ENCODE results near the gene FAM219A. TPM values are rescaled to one million over a fixed set of nuclear protein-coding genes. Genes with fewer than 3 reads are reported as not detected.

FAM219A gene
- total and polyA plus RNA-seq, 2 donors (not counting 1 experiment from before 2014, with no cell fraction given) = 5.3 to 7.3 TPM

DNA sequence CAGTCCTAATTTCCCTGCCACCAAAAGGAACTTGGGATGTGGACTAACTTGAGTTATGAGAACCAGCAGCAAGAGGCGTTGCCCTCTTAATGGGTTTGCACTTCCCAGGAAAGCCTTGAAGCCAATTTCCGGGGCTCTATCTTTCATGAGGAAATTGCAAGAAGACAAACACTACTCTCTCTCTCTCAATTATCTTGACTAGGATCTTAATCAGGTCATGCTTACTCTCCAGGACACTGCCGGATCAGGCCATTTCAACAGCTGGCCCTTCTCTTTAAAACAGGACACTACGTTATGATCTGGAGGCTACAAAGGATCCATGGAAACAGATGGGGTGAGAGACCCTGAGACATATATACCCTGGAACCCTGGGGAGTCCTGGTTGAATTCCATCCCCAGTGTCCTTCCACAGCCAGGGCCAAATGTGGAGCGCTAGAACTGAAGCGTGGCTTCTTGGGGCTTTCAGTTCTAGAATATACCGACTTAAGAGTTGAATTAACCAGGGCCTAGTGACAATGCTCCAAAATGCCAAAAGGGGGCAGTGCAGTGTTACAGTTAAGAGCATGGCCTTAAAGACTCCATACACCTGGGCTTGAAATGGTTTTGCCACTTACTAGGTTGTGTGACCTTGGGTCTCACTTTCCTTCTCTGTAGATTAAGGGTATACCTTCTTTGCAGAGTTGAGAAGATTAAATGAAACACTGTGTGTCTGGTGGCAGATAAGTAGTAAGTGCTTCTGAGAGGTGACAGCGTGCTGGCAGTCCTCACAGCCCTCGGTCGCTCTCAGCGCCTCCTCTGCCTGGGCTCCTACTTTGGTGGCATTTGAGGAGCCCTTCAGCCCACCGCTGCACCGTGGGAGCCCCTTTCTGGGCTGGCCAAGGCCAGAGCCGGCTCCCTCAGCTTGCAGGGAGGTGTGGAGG, 21.1 kb downstream of the FAM219A start:
- peak; percentile 65 to 86 for DNase-seq (ENCODE audit: low read depth in 2 of 2)
- Histone ChIP-seq H3K9ac (ENCODE audit: insufficient read depth, low read length) (no peak overlapping the region), H3K4me2 (ENCODE audit: extremely low read depth, insufficient read depth, low read length) (no peak overlapping the region), H3K4me3 (replicated peaks in 1 of 4; ENCODE audit: control extremely low read depth in 1 of 4, insufficient read depth in 1 of 4, low read depth in 3 of 4, low read length in 4 of 4) (no peak overlapping the region), H3K27ac (ENCODE audit: insufficient read depth, low read length) (no peak overlapping the region), H3K4me1 (ENCODE audit: control insufficient read depth, extremely low read depth, insufficient read depth, low read length) (no peaks in the 10 kb centered on the region), H3K27me3 (ENCODE audit: control insufficient read depth, insufficient read depth, low read length) (no peaks in the 10 kb centered on the region), H3K79me2 (ENCODE audit: control insufficient read depth, insufficient read depth, low read length) (no peaks in the 10 kb centered on the region), H2AFZ (ENCODE audit: low read length) (no peak overlapping the region), H4K20me1 (ENCODE audit: control insufficient read depth, extremely low read depth, insufficient read depth, low read length) (peaks cover 6% of the 10 kb centered on the region), H3K36me3 (ENCODE audit: control insufficient read depth, insufficient read depth, low read length) (no peaks in the 10 kb centered on the region), H3K9me3 (ENCODE audit: control insufficient read depth, insufficient read depth, low read depth, low read length) (no peaks in the 10 kb centered on the region)
- TF ChIP-seq, protein P1, sequence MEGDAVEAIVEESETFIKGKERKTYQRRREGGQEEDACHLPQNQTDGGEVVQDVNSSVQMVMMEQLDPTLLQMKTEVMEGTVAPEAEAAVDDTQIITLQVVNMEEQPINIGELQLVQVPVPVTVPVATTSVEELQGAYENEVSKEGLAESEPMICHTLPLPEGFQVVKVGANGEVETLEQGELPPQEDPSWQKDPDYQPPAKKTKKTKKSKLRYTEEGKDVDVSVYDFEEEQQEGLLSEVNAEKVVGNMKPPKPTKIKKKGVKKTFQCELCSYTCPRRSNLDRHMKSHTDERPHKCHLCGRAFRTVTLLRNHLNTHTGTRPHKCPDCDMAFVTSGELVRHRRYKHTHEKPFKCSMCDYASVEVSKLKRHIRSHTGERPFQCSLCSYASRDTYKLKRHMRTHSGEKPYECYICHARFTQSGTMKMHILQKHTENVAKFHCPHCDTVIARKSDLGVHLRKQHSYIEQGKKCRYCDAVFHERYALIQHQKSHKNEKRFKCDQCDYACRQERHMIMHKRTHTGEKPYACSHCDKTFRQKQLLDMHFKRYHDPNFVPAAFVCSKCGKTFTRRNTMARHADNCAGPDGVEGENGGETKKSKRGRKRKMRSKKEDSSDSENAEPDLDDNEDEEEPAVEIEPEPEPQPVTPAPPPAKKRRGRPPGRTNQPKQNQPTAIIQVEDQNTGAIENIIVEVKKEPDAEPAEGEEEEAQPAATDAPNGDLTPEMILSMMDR (conservative IDR thresholded peaks at IDR 0.05 in 1 of 2, IDR thresholded peaks at IDR 0.05 in 1 of 2; ENCODE audit: low read depth in 1 of 2, low read length in 2 of 2) = peak; percentile 74 to 83
- TF ChIP-seq EZH2 (IDR thresholded peaks at IDR 0.05; ENCODE audit: low read length, missing control alignments) = no peak

DNA sequence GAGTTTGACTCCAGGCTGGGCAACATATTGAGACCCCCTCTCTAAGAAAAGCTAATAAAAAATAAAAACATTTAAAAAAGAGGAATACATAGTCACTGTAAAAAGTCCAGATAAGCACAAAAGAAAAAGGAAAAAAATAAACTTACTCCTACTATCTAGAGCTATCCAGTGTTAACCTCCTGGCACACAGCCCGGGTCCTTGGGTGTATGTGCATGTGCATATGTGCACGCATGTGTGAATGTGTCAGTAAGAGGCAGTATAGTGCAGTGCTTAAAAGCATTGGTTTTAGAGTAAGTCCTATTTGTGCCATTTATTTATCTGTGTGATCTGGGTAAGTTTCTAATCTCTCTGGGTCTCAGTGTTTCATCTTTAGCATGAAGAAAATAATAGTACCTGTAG, 26.7 kb downstream of the FAM219A start:
- DNase-seq (ENCODE audit: low read depth in 2 of 2) = no peak
- H3K4me2 ChIP-seq (ENCODE audit: extremely low read depth, insufficient read depth, low read length) = no peak overlapping the region
- TF ChIP-seq, protein P1 (conservative IDR thresholded peaks at IDR 0.05 in 1 of 2, IDR thresholded peaks at IDR 0.05 in 1 of 2; ENCODE audit: low read depth in 1 of 2, low read length in 2 of 2) = no peak
- no peak for TF ChIP-seq EZH2 (IDR thresholded peaks at IDR 0.05; ENCODE audit: low read length, missing control alignments)
- no peaks in the 10 kb centered on the region for H3K4me1 ChIP-seq (ENCODE audit: control insufficient read depth, extremely low read depth, insufficient read depth, low read length)
- H3K27me3 ChIP-seq (ENCODE audit: control insufficient read depth, insufficient read depth, low read length) = no peaks in the 10 kb centered on the region
- H3K27ac ChIP-seq (ENCODE audit: insufficient read depth, low read length) = no peak overlapping the region
- no peak overlapping the region for H2AFZ ChIP-seq (ENCODE audit: low read length)
- no peaks in the 10 kb centered on the region for H3K79me2 ChIP-seq (ENCODE audit: control insufficient read depth, insufficient read depth, low read length)
- H3K4me3 ChIP-seq (replicated peaks in 1 of 4; ENCODE audit: control extremely low read depth in 1 of 4, insufficient read depth in 1 of 4, low read depth in 3 of 4, low read length in 4 of 4) = no peak overlapping the region
- peaks cover 4% of the 10 kb centered on the region for H4K20me1 ChIP-seq (ENCODE audit: control insufficient read depth, extremely low read depth, insufficient read depth, low read length)
- no peaks in the 10 kb centered on the region for H3K36me3 ChIP-seq (ENCODE audit: control insufficient read depth, insufficient read depth, low read length)
- no peaks in the 10 kb centered on the region for H3K9me3 ChIP-seq (ENCODE audit: control insufficient read depth, insufficient read depth, low read depth, low read length)
- no peak overlapping the region for H3K9ac ChIP-seq (ENCODE audit: insufficient read depth, low read length)

DNA sequence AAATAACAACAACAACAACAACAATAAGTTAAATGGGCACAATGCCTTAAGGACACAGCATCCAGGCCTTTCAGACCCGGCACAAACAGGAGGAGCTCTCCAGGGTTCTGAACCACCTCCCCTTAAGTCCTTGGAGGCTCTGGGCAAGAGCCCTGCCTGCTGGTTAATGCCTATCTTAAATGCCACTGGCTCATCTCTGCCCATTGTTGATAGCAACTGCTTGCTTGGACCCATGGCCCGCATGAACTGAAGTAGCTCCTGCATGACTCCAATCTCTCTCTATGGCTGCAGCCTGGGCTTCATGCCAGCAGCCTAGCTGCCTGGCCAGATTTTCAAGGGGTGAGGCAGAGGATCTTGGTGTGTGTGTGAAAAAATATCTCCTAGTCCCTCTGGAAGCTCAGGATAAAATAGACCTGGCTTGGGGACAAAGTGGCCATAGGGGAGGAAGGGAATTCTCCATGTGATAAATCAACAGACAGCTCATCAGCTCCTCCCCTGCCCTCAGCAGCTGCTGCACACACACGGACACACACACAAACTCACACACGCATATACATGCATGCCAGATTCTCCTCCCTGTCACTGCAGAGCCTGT, 27.4 kb downstream of the FAM219A start:
- Histone ChIP-seq H3K4me3 (replicated peaks in 1 of 4; ENCODE audit: control extremely low read depth in 1 of 4, insufficient read depth in 1 of 4, low read depth in 3 of 4, low read length in 4 of 4) (no peak overlapping the region), H3K27me3 (ENCODE audit: control insufficient read depth, insufficient read depth, low read length) (no peaks in the 10 kb centered on the region), H2AFZ (ENCODE audit: low read length) (no peak overlapping the region), H3K79me2 (ENCODE audit: control insufficient read depth, insufficient read depth, low read length) (no peaks in the 10 kb centered on the region), H4K20me1 (ENCODE audit: control insufficient read depth, extremely low read depth, insufficient read depth, low read length) (peaks cover 4% of the 10 kb centered on the region), H3K9me3 (ENCODE audit: control insufficient read depth, insufficient read depth, low read depth, low read length) (no peaks in the 10 kb centered on the region), H3K4me2 (ENCODE audit: extremely low read depth, insufficient read depth, low read length) (no peak overlapping the region), H3K9ac (ENCODE audit: insufficient read depth, low read length) (no peak overlapping the region), H3K36me3 (ENCODE audit: control insufficient read depth, insufficient read depth, low read length) (no peaks in the 10 kb centered on the region), H3K4me1 (ENCODE audit: control insufficient read depth, extremely low read depth, insufficient read depth, low read length) (no peaks in the 10 kb centered on the region), H3K27ac (ENCODE audit: insufficient read depth, low read length) (no peak overlapping the region)
- TF ChIP-seq EZH2 (IDR thresholded peaks at IDR 0.05; ENCODE audit: low read length, missing control alignments) = no peak
- TF ChIP-seq, protein P1 (conservative IDR thresholded peaks at IDR 0.05 in 1 of 2, IDR thresholded peaks at IDR 0.05 in 1 of 2; ENCODE audit: low read depth in 1 of 2, low read length in 2 of 2) = no peak
- DNase-seq (ENCODE audit: low read depth in 2 of 2) = peak; percentile 79 to 84

Measured in fibroblast of lung (primary cell).